ENCODE results near the gene MNX1. TPM values are rescaled to one million over a fixed set of nuclear protein-coding genes. Genes with fewer than 3 reads are reported as not detected.

Gene MNX1
- total RNA-seq, 1 donor from 2014 or later: not detected

DNA sequence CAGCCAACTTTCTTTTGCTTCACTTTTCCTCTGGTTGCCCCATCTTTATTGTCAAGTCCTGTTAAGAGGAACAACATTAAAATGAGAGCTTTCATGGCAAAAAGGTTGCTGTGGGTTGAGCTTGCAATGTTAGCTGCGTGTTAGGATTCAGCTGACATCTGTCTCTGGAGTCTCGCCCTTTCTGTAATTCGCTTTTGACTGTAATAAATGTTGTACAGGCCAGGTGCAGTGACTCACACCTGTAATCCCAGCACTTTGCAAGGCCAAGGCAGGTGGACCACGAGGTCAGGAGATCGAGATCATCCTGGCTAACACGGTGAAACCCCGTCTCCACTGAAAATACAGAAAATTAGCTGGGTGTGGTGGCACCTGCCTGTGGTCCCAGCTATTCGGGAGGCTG, 24.1 kb downstream of the MNX1 start:
- TF ChIP-seq CTCF (IDR thresholded peaks at IDR 0.05; ENCODE audit: borderline replicate concordance): no peak
- no peak for DNase-seq
- Histone ChIP-seq H3K9me3 (replicated peaks) (no peaks in the 10 kb centered on the region), H3K4me1 (no peaks in the 10 kb centered on the region), H3K4me3 (no peak overlapping the region), H3K27ac (replicated peaks) (no peak overlapping the region), H3K27me3 (ENCODE audit: low read depth) (peaks cover 28% of the 10 kb centered on the region), H3K36me3 (no peaks in the 10 kb centered on the region)
- intact Hi-C loops (cut with micrococcal nuclease): no loop called here

DNA sequence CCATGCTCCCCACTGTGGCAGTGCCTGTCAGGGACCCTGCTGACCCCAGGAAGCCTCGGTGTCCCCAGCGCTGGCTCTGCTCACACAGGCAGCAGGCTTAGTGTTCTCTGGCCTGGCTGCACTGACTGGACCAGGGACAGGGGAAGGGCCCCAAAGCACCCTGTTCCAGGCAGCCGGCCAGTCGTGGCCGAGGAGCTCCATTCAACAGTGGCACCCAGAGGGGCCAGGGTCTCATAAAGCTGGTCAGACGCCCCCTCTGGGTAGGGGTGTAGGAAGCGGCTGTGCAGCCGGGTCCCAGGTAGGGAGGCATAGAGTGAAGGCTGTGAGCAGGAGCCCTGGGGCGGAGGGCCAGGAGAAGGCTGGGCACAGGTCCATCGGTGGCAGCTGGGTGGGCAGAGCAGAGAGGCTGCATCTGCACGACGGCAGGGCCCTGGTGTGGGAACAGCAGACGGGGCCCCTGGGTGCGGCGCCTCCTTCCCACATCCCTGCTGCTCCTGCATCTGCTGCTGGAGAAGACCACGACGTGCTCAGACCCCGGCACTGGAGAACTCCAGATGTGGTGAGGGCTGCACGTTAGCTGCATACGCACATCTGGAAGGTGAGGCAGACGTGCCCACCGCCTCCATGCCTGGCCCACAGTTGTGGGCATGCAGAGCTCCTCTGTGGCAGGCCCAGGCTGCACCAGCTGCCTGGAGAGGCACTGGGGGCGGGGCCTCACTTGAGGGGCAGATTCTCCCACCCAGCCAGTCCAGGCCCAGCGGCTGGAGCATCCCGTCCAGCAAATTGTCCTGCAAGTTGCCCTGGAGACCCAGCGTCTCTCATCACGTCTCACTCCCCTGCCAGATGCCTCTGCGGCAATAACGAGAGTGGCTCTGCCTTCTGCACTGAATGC, 25.1 kb downstream of the MNX1 start:
- H3K9me3 ChIP-seq (replicated peaks): no peaks in the 10 kb centered on the region
- H3K4me1 ChIP-seq: no peaks in the 10 kb centered on the region
- no peak for TF ChIP-seq CTCF (IDR thresholded peaks at IDR 0.05; ENCODE audit: borderline replicate concordance)
- H3K27me3 ChIP-seq (ENCODE audit: low read depth): peaks cover 18% of the 10 kb centered on the region
- no peaks in the 10 kb centered on the region for H3K36me3 ChIP-seq
- no peak overlapping the region for H3K4me3 ChIP-seq
- DNase-seq: no peak
- H3K27ac ChIP-seq (replicated peaks): no peak overlapping the region
- intact Hi-C loops (cut with micrococcal nuclease): no loop called here

DNA sequence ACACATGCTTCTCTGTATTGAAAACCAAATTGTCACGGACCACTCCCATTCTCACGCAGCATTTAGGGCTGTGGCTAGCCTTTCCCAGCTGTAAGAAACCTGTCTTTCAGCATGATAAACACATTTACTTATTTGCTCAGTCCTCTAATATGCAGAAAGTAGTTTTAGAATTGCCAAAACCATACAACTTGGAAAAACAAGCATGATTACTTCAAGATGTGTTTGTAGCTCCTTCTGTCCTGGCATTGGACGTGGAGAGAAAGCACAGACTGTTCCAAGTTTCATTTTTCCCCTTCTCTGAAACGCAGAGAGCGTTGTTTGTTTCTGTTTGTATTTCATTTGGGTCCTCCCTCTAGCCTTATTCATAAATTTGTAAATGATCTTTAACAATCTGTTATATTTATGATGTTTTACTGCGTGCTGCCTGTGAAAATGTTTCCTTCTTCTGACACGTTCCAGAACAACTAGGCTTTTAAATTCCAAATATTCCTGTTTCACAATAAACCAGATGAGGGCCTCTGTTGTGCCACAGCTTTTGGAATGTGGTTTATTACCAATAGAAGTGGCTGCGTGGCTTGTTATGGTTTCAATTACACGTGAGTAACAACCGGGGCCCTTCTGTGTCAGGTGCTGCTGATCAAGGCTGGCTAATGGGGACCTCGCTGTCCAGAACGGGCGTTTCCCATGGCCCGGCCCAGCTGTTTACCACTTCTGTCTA, 26.1 kb downstream of the MNX1 start:
- TF ChIP-seq CTCF (IDR thresholded peaks at IDR 0.05; ENCODE audit: borderline replicate concordance): no peak
- H3K4me3 ChIP-seq: peak overlapping the region; percentile 17
- intact Hi-C loops (cut with micrococcal nuclease): no loop called here
- H3K27ac ChIP-seq (replicated peaks): peak overlapping the region; percentile 4
- H3K4me1 ChIP-seq: no peaks in the 10 kb centered on the region
- peaks cover 8% of the 10 kb centered on the region for H3K27me3 ChIP-seq (ENCODE audit: low read depth)
- DNase-seq: no peak
- H3K36me3 ChIP-seq: peaks cover 7% of the 10 kb centered on the region
- H3K9me3 ChIP-seq (replicated peaks): peaks cover 7% of the 10 kb centered on the region

DNA sequence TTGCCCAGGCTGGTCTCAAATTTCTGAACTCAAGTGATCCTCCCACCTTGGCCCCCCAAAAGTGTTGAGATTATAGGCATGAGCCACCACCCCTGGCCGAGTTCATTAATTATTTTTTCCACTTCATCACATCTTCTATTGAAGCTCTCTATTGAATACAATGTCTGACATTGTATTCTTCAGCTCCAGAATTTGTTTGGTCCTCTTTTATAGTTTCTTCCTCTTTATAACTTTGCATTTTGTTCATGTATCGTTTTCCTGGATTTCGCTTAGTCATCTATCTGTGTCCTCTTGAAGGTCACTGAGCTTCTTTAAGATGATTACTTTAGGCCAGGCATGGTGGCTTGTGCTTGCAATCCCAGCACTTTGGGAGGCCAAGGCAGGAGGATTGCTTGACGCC, 30.8 kb downstream of the MNX1 start:
- DNase-seq: no peak
- H3K4me3 ChIP-seq: no peak overlapping the region
- peaks cover 14% of the 10 kb centered on the region for H3K9me3 ChIP-seq (replicated peaks)
- intact Hi-C loops (cut with micrococcal nuclease): no loop called here
- no peak for TF ChIP-seq CTCF (IDR thresholded peaks at IDR 0.05; ENCODE audit: borderline replicate concordance)
- H3K27me3 ChIP-seq (ENCODE audit: low read depth): no peaks in the 10 kb centered on the region
- peaks cover 17% of the 10 kb centered on the region for H3K36me3 ChIP-seq
- no peak overlapping the region for H3K27ac ChIP-seq (replicated peaks)
- H3K4me1 ChIP-seq: no peaks in the 10 kb centered on the region

DNA sequence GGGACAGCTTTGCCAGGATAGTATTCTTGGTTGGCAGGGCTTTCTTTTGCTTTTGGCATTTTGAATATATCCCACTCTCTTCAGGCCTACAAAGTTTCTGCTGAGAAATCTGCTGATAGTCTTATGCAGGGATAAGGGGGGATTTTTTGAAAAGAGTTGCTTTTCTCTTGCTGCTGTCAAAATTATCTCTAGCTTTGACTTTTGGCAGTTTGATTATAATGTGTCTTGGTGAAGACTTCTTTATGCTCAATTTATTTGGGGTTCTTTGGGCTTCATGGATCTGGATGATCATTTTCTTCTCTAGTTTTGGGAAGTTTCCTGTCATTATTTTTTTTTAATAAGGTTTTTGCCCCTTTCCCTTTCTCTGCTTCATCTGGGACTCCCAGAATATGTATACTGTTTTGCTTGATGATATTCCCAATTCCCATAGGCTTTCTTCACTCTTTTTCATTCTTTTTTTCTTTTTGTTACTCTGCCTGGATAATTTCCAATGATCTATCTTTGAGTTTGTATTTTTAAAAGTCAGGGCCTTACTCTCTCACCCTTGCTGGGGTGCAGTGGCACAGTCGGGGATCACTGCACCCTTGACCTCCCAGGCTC, 31.4 kb downstream of the MNX1 start:
- no peak overlapping the region for H3K27ac ChIP-seq (replicated peaks)
- H3K4me3 ChIP-seq: no peak overlapping the region
- no peak for DNase-seq
- peaks cover 14% of the 10 kb centered on the region for H3K9me3 ChIP-seq (replicated peaks)
- H3K27me3 ChIP-seq (ENCODE audit: low read depth): no peaks in the 10 kb centered on the region
- H3K4me1 ChIP-seq: no peaks in the 10 kb centered on the region
- H3K36me3 ChIP-seq: peaks cover 17% of the 10 kb centered on the region
- intact Hi-C loops (cut with micrococcal nuclease): no loop called here
- no peak for TF ChIP-seq CTCF (IDR thresholded peaks at IDR 0.05; ENCODE audit: borderline replicate concordance)
